GM12878 (cell line): ENCODE data around the gene CCM2. TPM values are rescaled to one million over a fixed set of nuclear protein-coding genes. Genes with fewer than 3 reads are reported as not detected.
A peak's percentile ranks its signal among the peaks of the same experiment; 100 is the strongest.

ENCODE experiments used
- ATAC-seq: fragments of 200-7000 bp; cut with Tn5 transposase; 3 replicates; pipeline ENCODE4 v1.9.1; 2020; ENCODE audit warnings: mild to moderate bottlenecking, moderate library complexity
- BruUV-seq: library from RNA; stranded (reverse); fragments of 400-500 nt; replicated peaks from 2 replicates; lab custom pipeline; 2021; lab: Mats Ljungman, UMichigan
- CTCF ChIA-PET: fragments of 300-600 bp; sonication (Branson Sonifier 250); formaldehyde crosslinking; extraction: SDS; loops from one replicate; lab custom pipeline; 2021; ENCODE audit warnings: inconsistent platforms; lab: Yijun Ruan, JAX
- POLR2A ChIA-PET: fragments of 350-600 bp; formaldehyde crosslinking; extraction: SDS; loops from one replicate; lab custom pipeline; 2021; ENCODE audit warnings: inconsistent platforms; lab: Charles Lee
- RAD21 ChIA-PET: fragments of 300-600 bp; sonication (Branson Sonifier 250); formaldehyde crosslinking; loops from one replicate; lab custom pipeline; 2023; ENCODE audit warnings: antibody characterized with exemption; ENCODE audit not compliant: unreplicated experiment; lab: Charles Lee
- SMC1A ChIA-PET: fragments of 300-600 bp; sonication (Branson Sonifier 250); formaldehyde crosslinking; loops from one replicate; lab custom pipeline; 2023; ENCODE audit not compliant: unreplicated experiment, uncharacterized antibody; lab: Charles Lee
- DNase-seq: peaks from one replicate; pipeline ENCODE4 v3.0.0-alpha.2; 2011; ENCODE audit warnings: low read depth, low spot score
- FAIRE-seq: peaks from 3 replicates; lab custom pipeline; 2011; peaks lifted over from hg19 to GRCh38; lab: Jason Lieb, UNC
- H2AFZ ChIP-seq: 2 replicates; pipeline ENCODE4 v1.6.0; 2011; ENCODE audit warnings: low read depth, low read length, control low read depth; ENCODE audit not compliant: control insufficient read depth
- H3K27ac ChIP-seq: 2 replicates; pipeline ENCODE4 v1.5.1; 2011; ENCODE audit warnings: control low read depth; ENCODE audit not compliant: control insufficient read depth, insufficient read depth
- H3K27me3 ChIP-seq, 2 experiments: replicated peaks in 1 of 2; 2 replicates each; pipeline versions ENCODE4 v1.6.0 to v1.6.1; 2011; ENCODE audit warnings: low read length in 1 of 2; ENCODE audit not compliant: control insufficient read depth in 2 of 2, insufficient read depth in 2 of 2
- H3K36me3 ChIP-seq, 2 experiments: 2 replicates each; pipeline ENCODE4 v1.5.1; 2011; ENCODE audit warnings: low read length in 1 of 2; ENCODE audit not compliant: control insufficient read depth in 2 of 2, insufficient read depth in 2 of 2
- H3K4me1 ChIP-seq: 2 replicates; pipeline ENCODE4 v1.6.1; 2011; ENCODE audit warnings: mild to moderate bottlenecking, low read length, moderate library complexity, mixed read lengths; ENCODE audit not compliant: control insufficient read depth, insufficient read depth
- H3K4me2 ChIP-seq: 2 replicates; pipeline ENCODE4 v1.6.0; 2011; ENCODE audit warnings: control low read depth; ENCODE audit not compliant: control insufficient read depth, insufficient read depth
- H3K4me3 ChIP-seq: fragments of 200-600 bp; sonication (generic); 2 replicates; pipeline ENCODE4 v1.5.1; 2016
- H3K79me2 ChIP-seq: 2 replicates; pipeline ENCODE4 v1.6.0; 2011; ENCODE audit warnings: low read length; ENCODE audit not compliant: control insufficient read depth, insufficient read depth
- H3K9ac ChIP-seq: 2 replicates; pipeline ENCODE4 v1.8.0; 2011; ENCODE audit warnings: low read length, control low read depth, mixed read lengths; ENCODE audit not compliant: control insufficient read depth, insufficient read depth
- H3K9me3 ChIP-seq: replicated peaks from 3 replicates; pipeline ENCODE4 v1.5.1; 2011; ENCODE audit warnings: mild to moderate bottlenecking, low read length; ENCODE audit not compliant: control insufficient read depth, insufficient read depth
- H4K20me1 ChIP-seq: 2 replicates; pipeline ENCODE4 v1.6.0; 2011; ENCODE audit not compliant: control insufficient read depth, insufficient read depth
- EGR1 ChIP-seq, 2 experiments: IDR thresholded peaks; 1 replicate in 1 of 2; 2 replicates in 1 of 2; pipeline ENCODE4 v1.6.1; 2011 to 2012; ENCODE audit warnings: low read depth in 2 of 2, low read length in 2 of 2, borderline replicate concordance in 1 of 2, mild to moderate bottlenecking in 1 of 2, moderate library complexity in 1 of 2
- SIN3A ChIP-seq: IDR thresholded peaks from 2 replicates; pipeline ENCODE4 v1.6.1; 2012; ENCODE audit warnings: low read depth, low read length, improper control_type of control experiment
- ZBTB4 ChIP-seq: fragments of 450-650 bp; formaldehyde crosslinking; IDR thresholded peaks from 2 replicates; pipeline ENCODE4 v1.4.0; 2022; ENCODE audit warnings: mild to moderate bottlenecking, moderate library complexity
- WGBS: methylation state at CpG from one replicate; pipeline ENCODE4 v1.1.6; 2016; ENCODE audit warnings: low lambda C conversion rate; ENCODE audit not compliant: insufficient replicate concordance, insufficient coverage; ENCODE audit errors: missing lambda C conversion rate; 5-methylcytosine and 5-hydroxymethylcytosine counted together
- in situ Hi-C: fragments of 300-500 bp; cut with MboI; formaldehyde crosslinking; loops from 9 replicates; pipeline ENCODE4 v1.14.3; 2018; ENCODE audit warnings: mixed read lengths
- intact Hi-C: fragments of 100-400 bp; cut with micrococcal nuclease; formaldehyde crosslinking; loops from one replicate; pipeline ENCODE4 v1.14.2; 2022; ENCODE audit not compliant: unreplicated experiment
- polyA plus RNA-seq, 11 experiments: library from polyadenylated mRNA; depleted of rRNA in 4 of 11; unstranded in 6 of 11; stranded (reverse) in 5 of 11; fragments of >200 nt; fragmentation: Nextera tagmentation in 4 of 11; fragmentation: Illumina TruSeq in 1 of 11; extraction: Ambion mirVana in 4 of 11; extraction: Trizol in 1 of 11; gene quantifications; 1 replicate in 1 of 11; 2 replicates in 10 of 11; pipeline versions ENCODE4 v1.2.1 to v1.2.3, GENCODE V29; 2011 to 2016; ENCODE audit warnings: inconsistent platforms in 2 of 11, missing spikeins in 2 of 11, low read depth in 1 of 11
- total RNA-seq, 4 experiments: library from RNA; depleted of rRNA in 3 of 4; stranded (reverse); fragments of >200 nt in 3 of 4; fragmentation: Illumina TruSeq in 1 of 4; extraction: Trizol in 1 of 4; gene quantifications; 2 replicates each; pipeline versions ENCODE4 v1.2.1 to v1.2.3, GENCODE V29; 2013 to 2021

The CCM2 gene
- total and polyA plus RNA-seq, 10 of the 15 experiments (the other 5 are each of a cell fraction or from before 2014, with no cell fraction given) = 1.00 to 82.3 (median 48.7) TPM

- ChIA-PET CTCF (interaction anchor here (1.1 to 6.9 kb wide), 4 partner anchors 20 to 159 kb away, joined by 3 to 219 read pairs (median 21); partner anchors contain the start of gene TBRG4), SMC1A (interaction anchor here (0.8 to 16.7 kb wide), 7 partner anchors 24 to 160 kb away, joined by 3 to 303 read pairs (median 5); partner anchors contain the start of genes CCM2 and TBRG4), POLR2A (interaction anchor here (0.6 to 16.1 kb wide), 6 partner anchors 10 to 134 kb away, joined by 3 to 280 read pairs (median 8); partner anchors contain the start of gene CCM2), RAD21 (interaction anchor here (1.0 to 14.6 kb wide), 5 partner anchors 18 to 160 kb away, joined by 3 to 303 read pairs (median 4); partner anchors contain the start of gene CCM2)
- DNase-seq (no peak), ATAC-seq (no peak), FAIRE-seq (no peak)
- peaks cover 40 to 46% of the 10 kb centered on the region in 2 experiments for H3K36me3 ChIP-seq
- in situ Hi-C loops (loop anchor here (10.0 kb wide), 1 partner anchor 159 kb away; no protein-coding TSS in a partner anchor), intact Hi-C loops (loop anchor here (5.0 kb wide), 1 partner anchor 89 kb away; the partner anchor contains the start of gene PURB)
- no TSS peak for BruUV-seq
- H3K4me3 ChIP-seq = peak overlapping the region; percentile 100
- H2AFZ ChIP-seq = no peak overlapping the region
- WGBS = 79% methylated on average over 6 of the region's 6 CpGs
- peaks cover 68% of the 10 kb centered on the region for H3K79me2 ChIP-seq
- H3K27me3 ChIP-seq = no peaks in the 10 kb centered on the region
- peak overlapping the region; percentile 99 for H3K4me2 ChIP-seq
- TF ChIP-seq SIN3A (no peak), EGR1 (IDR thresholded peaks at IDR 0.05; ENCODE audit: borderline replicate concordance in 1 of 2, low read depth in 2 of 2, low read length in 2 of 2) (no peak), ZBTB4 (no peak)
- H3K4me1 ChIP-seq = peaks cover 43% of the 10 kb centered on the region
- H3K27ac ChIP-seq = peak overlapping the region; percentile 96
- peak overlapping the region; percentile 98 for H3K9ac ChIP-seq
- H3K9me3 ChIP-seq = no peaks in the 10 kb centered on the region
- H4K20me1 ChIP-seq = peaks cover 19% of the 10 kb centered on the region
Measured at GRCh38 chr7:44976040-44976745, 23.8 kb upstream of the CCM2 start.
